ENCODE measurements around the gene COBL. TPM values are rescaled to one million over a fixed set of nuclear protein-coding genes. Genes with fewer than 3 reads are reported as not detected.
A peak's percentile ranks its signal among the peaks of the same experiment; 100 is the strongest.

Gene COBL
- total RNA-seq, 1 experiment from 2014 or later, result 52.3 TPM

DNA sequence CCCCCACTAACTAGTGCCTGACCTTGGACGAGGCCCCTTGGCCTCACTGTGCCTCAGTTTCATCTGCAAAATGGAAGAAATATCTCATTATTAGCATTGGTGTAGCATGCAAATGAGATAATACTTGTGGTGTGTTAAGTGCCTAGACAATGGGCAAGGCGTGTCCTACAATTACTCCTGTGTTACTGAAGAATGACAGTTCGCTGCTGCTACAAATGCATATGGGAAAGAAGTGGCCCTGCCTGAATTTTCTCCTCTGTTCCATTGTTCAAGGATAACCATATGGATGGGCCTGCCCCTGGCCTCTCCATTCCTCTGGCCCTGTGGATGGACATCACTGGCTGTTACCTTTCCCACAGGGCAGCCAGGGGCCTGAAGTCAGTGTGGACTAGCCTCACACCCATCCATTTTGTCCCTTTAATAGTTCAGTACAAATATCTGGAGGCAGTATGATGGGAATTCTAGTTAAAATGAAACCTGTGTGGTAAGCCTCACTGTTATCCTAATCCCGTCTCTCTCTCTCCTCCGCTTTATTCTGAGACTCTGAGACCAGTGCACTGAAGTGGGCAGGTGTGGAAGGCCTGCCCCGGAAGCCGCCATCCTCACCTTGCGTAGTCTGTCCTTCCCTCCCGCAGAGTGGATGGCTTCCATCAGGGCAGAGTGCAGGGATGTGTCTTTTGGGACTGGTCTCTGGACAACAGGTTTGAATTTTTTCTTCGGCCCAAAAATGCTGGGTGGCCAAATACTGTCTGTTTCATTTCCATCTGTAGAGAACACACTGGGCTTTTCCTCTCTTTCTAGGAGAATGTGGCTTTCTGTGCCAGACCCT, 289.3 kb downstream of the COBL start:
- Mint-ChIP-seq H3K4me1 (peaks cover 3% of the 10 kb centered on the region in 2 experiments; a peak in 3 of 4 replicates), H3K9me3 (no peaks in the 10 kb centered on the region), H3K27ac (peak overlapping the region in 2 of 3 experiments; percentile 17 to 32; a peak in 2 of 7 replicates)

More for the DNA sequence above, 289.3 kb downstream of the COBL start:
- no peak overlapping the region for H3K18ac ChIP-seq (ENCODE audit: insufficient read length, low read depth, low read length)
- H2AK5ac ChIP-seq (ENCODE audit: insufficient read length, low read length), result no peak overlapping the region
- no peaks in the 10 kb centered on the region for H3K27me3 Mint-ChIP-seq (ENCODE audit: low read depth)
- no peak overlapping the region for H3K4me3 Mint-ChIP-seq
- H4K20me1 ChIP-seq (ENCODE audit: control insufficient read depth, insufficient read depth, insufficient read length), result peaks cover 2% of the 10 kb centered on the region
- no peak overlapping the region for H3K27ac ChIP-seq (ENCODE audit: insufficient read length, low read depth, low read length)
- H4K5ac ChIP-seq (ENCODE audit: insufficient read length, low read depth, low read length), result no peak overlapping the region
- peaks cover 2 to 57% (median 56%) of the 10 kb centered on the region in 3 experiments; a peak in 6 of 7 replicates for H3K36me3 Mint-ChIP-seq (ENCODE audit: insufficient read depth in 1 of 3, low read depth in 3 of 3)
- H4K91ac ChIP-seq (ENCODE audit: insufficient read length, low read depth, low read length), result no peak overlapping the region
- no peak overlapping the region for H4K8ac ChIP-seq (replicated peaks; ENCODE audit: insufficient read length, low read depth, low read length)
- no CpG with 5 or more reads among the region's 10 CpGs for WGBS (ENCODE audit: extremely low coverage, insufficient read length, low lambda C conversion rate)
- no peak overlapping the region for H3K9ac ChIP-seq (ENCODE audit: extremely low read depth, insufficient read length, low read length)
- H2BK15ac ChIP-seq (ENCODE audit: low read depth, low read length), result no peak overlapping the region
- H3K23me2 ChIP-seq (ENCODE audit: insufficient read length, low read depth, low read length, poor library complexity, severe bottlenecking), result no peaks in the 10 kb centered on the region
- no peak overlapping the region for H2BK20ac ChIP-seq (ENCODE audit: low read depth, low read length, poor library complexity, severe bottlenecking)
- no peak overlapping the region for H2BK5ac ChIP-seq (ENCODE audit: insufficient read length, low read length)
- no peak overlapping the region for H3K23ac ChIP-seq (ENCODE audit: insufficient read length, low read depth, low read length)
- no peak overlapping the region for H2AFZ ChIP-seq (ENCODE audit: low read length)
- no peak overlapping the region for H2BK120ac ChIP-seq (ENCODE audit: low read depth, low read length, poor library complexity, severe bottlenecking)
- no peak overlapping the region for H3K14ac ChIP-seq (ENCODE audit: insufficient read depth, low read length)
- no peaks in the 10 kb centered on the region for H3K79me1 ChIP-seq (ENCODE audit: insufficient read depth, low read depth, low read length, poor library complexity, severe bottlenecking)
- no peak for DNase-seq
- H3K9me3 ChIP-seq (ENCODE audit: control insufficient read depth, low read depth, low read length), result no peaks in the 10 kb centered on the region
- no peak overlapping the region for H3K4ac ChIP-seq (ENCODE audit: low read depth, low read length)
- TF ChIP-seq, protein P1, sequence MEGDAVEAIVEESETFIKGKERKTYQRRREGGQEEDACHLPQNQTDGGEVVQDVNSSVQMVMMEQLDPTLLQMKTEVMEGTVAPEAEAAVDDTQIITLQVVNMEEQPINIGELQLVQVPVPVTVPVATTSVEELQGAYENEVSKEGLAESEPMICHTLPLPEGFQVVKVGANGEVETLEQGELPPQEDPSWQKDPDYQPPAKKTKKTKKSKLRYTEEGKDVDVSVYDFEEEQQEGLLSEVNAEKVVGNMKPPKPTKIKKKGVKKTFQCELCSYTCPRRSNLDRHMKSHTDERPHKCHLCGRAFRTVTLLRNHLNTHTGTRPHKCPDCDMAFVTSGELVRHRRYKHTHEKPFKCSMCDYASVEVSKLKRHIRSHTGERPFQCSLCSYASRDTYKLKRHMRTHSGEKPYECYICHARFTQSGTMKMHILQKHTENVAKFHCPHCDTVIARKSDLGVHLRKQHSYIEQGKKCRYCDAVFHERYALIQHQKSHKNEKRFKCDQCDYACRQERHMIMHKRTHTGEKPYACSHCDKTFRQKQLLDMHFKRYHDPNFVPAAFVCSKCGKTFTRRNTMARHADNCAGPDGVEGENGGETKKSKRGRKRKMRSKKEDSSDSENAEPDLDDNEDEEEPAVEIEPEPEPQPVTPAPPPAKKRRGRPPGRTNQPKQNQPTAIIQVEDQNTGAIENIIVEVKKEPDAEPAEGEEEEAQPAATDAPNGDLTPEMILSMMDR (conservative IDR thresholded peaks at IDR 0.05), result no peak
- no peak overlapping the region for H3T11ph ChIP-seq (ENCODE audit: low read length)
- no peak overlapping the region for H3K4me2 ChIP-seq (ENCODE audit: insufficient read depth, insufficient read length, low read length)
- no peaks in the 10 kb centered on the region for H3K79me2 ChIP-seq (ENCODE audit: insufficient read depth, low read length)
- H3K4me1 ChIP-seq (ENCODE audit: insufficient read depth, low read length), result no peaks in the 10 kb centered on the region
- no peak overlapping the region for H3K56ac ChIP-seq (ENCODE audit: insufficient read length, low read depth, low read length)
- no peak overlapping the region for H2BK12ac ChIP-seq (ENCODE audit: insufficient read length, low read depth, low read length)
- no peaks in the 10 kb centered on the region for H3K27me3 ChIP-seq (ENCODE audit: insufficient read depth, low read length)

Measured in H9 (cell line).